OCI-LY3 (cell line): ENCODE results near the gene RNF115.
A peak's percentile ranks its signal among the peaks of the same experiment; 100 is the strongest.
"Not testable (repeated sequence)": the region's sequence is repeated elsewhere in the genome, so short reads cannot be mapped to it uniquely, and the experiment has no call there.

Experiments used
- H2AFZ ChIP-seq: fragments of 200-600, 300-600 bp; shearing (Covaris generic); 2 replicates; pipeline ENCODE4 v1.6.0; 2014; ENCODE audit warnings: antibody characterized with exemption, low read depth, low read length
- H3K27ac ChIP-seq: fragments of 200-600, 300-600 bp; sonication (generic); 2 replicates; pipeline ENCODE4 v1.5.1; 2014; ENCODE audit warnings: mild to moderate bottlenecking, low read length, moderate library complexity, mixed read lengths
- H3K27me3 ChIP-seq: fragments of 200-600, 300-600 bp; sonication (generic); 2 replicates; pipeline ENCODE4 v1.6.1; 2014; ENCODE audit warnings: low read depth, low read length, mixed read lengths
- H3K36me3 ChIP-seq: fragments of 200-600, 300-600 bp; sonication (generic); replicated peaks from 2 replicates; pipeline ENCODE3; 2014; ENCODE audit warnings: low read depth, low read length, mixed read lengths
- H3K4me1 ChIP-seq: fragments of 300-600, 200-600 bp; sonication (generic); 2 replicates; pipeline ENCODE4 v1.6.1; 2014; ENCODE audit warnings: low read length, mixed read lengths
- H3K4me2 ChIP-seq: fragments of 200-600, 300-600 bp; sonication (generic); 2 replicates; pipeline ENCODE4 v1.6.1; 2014; ENCODE audit warnings: low read length, mixed read lengths
- H3K4me3 ChIP-seq: fragments of 300-600, 200-600 bp; sonication (generic); 2 replicates; pipeline ENCODE4 v1.5.1; 2014; ENCODE audit warnings: antibody characterized with exemption, mild to moderate bottlenecking, low read length, moderate library complexity
- H3K79me2 ChIP-seq: fragments of 300-600, 200-600 bp; shearing (Covaris generic); 2 replicates; pipeline ENCODE4 v1.6.1; 2014; ENCODE audit warnings: mild to moderate bottlenecking, low read length, mixed read lengths
- H3K9ac ChIP-seq: fragments of 300-600, 200-600 bp; shearing (Covaris generic); 2 replicates; pipeline ENCODE4 v1.6.0; 2014; ENCODE audit warnings: mild to moderate bottlenecking, low read length, moderate library complexity
- H3K9me3 ChIP-seq: fragments of 200-600, 300-600 bp; shearing (Covaris generic); 2 replicates; pipeline ENCODE4 v1.6.1; 2014; ENCODE audit warnings: low read length, mixed read lengths; ENCODE audit not compliant: insufficient read depth
- H4K20me1 ChIP-seq: fragments of 200-600, 300-600 bp; sonication (generic); 2 replicates; pipeline ENCODE4 v1.6.1; 2016; ENCODE audit warnings: low read length, mixed read lengths; ENCODE audit not compliant: insufficient read depth
- CTCF ChIP-seq: fragments of 200-600, 300-600 bp; sonication (generic); IDR thresholded peaks from 2 replicates; pipeline ENCODE4 v1.5.1; 2014; ENCODE audit warnings: antibody characterized with exemption, low read length, low read depth
- EZH2phosphoT487 ChIP-seq: fragments of 200-600 bp; shearing (Covaris generic); IDR thresholded peaks from 2 replicates; pipeline ENCODE4 v1.6.1; 2018; ENCODE audit warnings: antibody characterized with exemption, mixed run types, low read depth

The RNF115 gene

GRCh38 chr1:145826030-145826429, 2.1 kb upstream of the RNF115 start:
- no peaks in the 10 kb centered on the region for H3K27me3 ChIP-seq
- no peak overlapping the region for H2AFZ ChIP-seq
- no peak overlapping the region for H3K9ac ChIP-seq
- H3K4me2 ChIP-seq = no peak overlapping the region
- no peak overlapping the region for H3K4me3 ChIP-seq
- no peaks in the 10 kb centered on the region for H3K9me3 ChIP-seq
- H3K27ac ChIP-seq = no peak overlapping the region
- TF ChIP-seq CTCF (no peak), EZH2phosphoT487 (no peak)
- H3K79me2 ChIP-seq = peaks cover 45% of the 10 kb centered on the region
- no peaks in the 10 kb centered on the region for H4K20me1 ChIP-seq
- H3K4me1 ChIP-seq = peaks cover 11% of the 10 kb centered on the region
- peaks cover 47% of the 10 kb centered on the region for H3K36me3 ChIP-seq

GRCh38 chr1:145824499-145824842, 576 bp upstream of the RNF115 start:
- H3K4me3 ChIP-seq = peak overlapping the region; percentile 79
- H3K9ac ChIP-seq = peak overlapping the region; percentile 86
- peaks cover 48% of the 10 kb centered on the region for H3K79me2 ChIP-seq
- no peaks in the 10 kb centered on the region for H4K20me1 ChIP-seq
- H3K4me1 ChIP-seq = peaks cover 11% of the 10 kb centered on the region
- peak overlapping the region; percentile 77 for H3K4me2 ChIP-seq
- no peaks in the 10 kb centered on the region for H3K27me3 ChIP-seq
- H3K36me3 ChIP-seq = peaks cover 36% of the 10 kb centered on the region
- no peak for TF ChIP-seq CTCF
- TF ChIP-seq EZH2phosphoT487 = no peak
- no peaks in the 10 kb centered on the region for H3K9me3 ChIP-seq
- peak overlapping the region; percentile 66 for H3K27ac ChIP-seq
- H2AFZ ChIP-seq = peak overlapping the region; percentile 28

GRCh38 chr1:145822779-145823331, 1.0 kb downstream of the RNF115 start:
- not testable (repeated sequence) for H4K20me1 ChIP-seq, H3K9me3 ChIP-seq, H2AFZ ChIP-seq, H3K9ac ChIP-seq, H3K27me3 ChIP-seq, H3K27ac ChIP-seq
- Histone ChIP-seq H3K4me1 (peaks cover 14% of the 10 kb centered on the region), H3K79me2 (peaks cover 54% of the 10 kb centered on the region), H3K4me2 (peak overlapping the region; percentile 61), H3K4me3 (peak overlapping the region; percentile 60), H3K36me3 (peaks cover 20% of the 10 kb centered on the region)

GRCh38 chr1:145818095-145818494, 5.8 kb downstream of the RNF115 start:
- not testable (repeated sequence) for H2AFZ ChIP-seq, H3K4me2 ChIP-seq, H3K27ac ChIP-seq

GRCh38 chr1:145812977-145813810, 10.7 kb downstream of the RNF115 start:
- not testable (repeated sequence) for H3K27ac ChIP-seq, H2AFZ ChIP-seq, H3K4me3 ChIP-seq, H3K36me3 ChIP-seq, H3K4me2 ChIP-seq, H3K9ac ChIP-seq, H3K9me3 ChIP-seq, H4K20me1 ChIP-seq, H3K27me3 ChIP-seq
- Histone ChIP-seq H3K79me2 (peaks cover 14% of the 10 kb centered on the region), H3K4me1 (peaks cover 14% of the 10 kb centered on the region)

More at GRCh38 chr1:145818095-145818494, 5.8 kb downstream of the RNF115 start:
- H3K27me3 ChIP-seq, H4K20me1 ChIP-seq, H3K36me3 ChIP-seq, H3K4me3 ChIP-seq, H3K9ac ChIP-seq, H3K9me3 ChIP-seq: not testable (repeated sequence)
- peaks cover 18% of the 10 kb centered on the region for H3K79me2 ChIP-seq
- H3K4me1 ChIP-seq = peaks cover 16% of the 10 kb centered on the region
